ENCODE results near the gene MEGF6.

Gene MEGF6

DNA sequence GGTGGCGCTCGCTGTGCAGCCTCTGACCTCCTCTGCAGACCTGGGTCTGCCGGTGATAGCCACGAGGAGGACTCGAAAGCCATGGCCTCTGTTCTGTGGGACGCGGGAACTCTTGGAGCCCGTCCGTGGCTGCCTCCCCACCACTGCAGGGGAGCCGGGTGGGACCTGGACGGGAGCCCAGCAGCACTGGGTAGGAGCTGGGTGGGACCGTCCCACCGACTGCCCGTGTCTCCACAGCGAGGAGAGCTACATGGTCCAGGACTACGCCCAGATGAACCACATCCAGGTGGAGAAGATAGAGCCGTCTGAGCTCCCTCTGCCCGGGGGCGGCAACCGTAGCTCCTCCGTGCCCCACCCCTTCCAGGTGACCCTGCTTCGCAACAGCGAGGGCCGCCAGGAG lies 133.1 kb downstream of the MEGF6 start:
- DNase-seq: no peak

DNA sequence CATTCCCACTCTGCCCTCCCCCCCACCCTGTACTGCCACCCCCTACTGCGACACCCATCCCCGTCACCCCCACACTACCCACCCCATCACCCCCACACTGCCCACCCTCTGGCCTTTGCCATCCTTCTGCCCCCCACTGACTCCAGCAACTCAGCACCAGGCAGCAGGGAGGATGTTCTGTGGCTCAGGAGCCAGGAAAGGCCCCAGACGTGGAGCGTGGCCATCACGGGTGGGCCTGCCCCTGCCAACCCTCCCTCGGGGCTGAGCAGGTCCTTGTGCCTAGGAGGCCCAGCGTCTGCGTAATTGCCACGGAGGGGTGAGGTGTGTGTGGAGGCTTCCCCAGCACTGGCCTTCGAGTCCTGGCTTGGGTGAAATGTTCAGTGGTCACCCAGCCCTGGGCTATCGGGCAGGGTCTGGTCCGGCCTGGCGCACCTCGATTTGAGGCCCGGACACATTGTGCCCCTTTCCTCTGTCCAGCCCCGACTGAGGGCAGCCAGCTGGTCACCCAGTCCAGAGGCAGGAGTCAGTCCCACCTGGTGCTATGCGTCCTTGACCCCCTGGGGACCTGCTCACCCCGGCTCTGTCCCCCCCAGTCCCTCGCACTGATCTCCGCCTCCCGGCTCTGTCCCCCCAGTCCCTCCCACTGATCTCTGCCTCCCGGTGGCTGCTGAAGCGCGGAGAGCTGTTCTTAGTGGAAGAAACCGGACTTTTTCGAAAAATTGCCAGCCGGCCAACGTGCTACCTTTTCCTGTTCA lies 133.9 kb downstream of the MEGF6 start:
- DNase-seq: no peak

DNA sequence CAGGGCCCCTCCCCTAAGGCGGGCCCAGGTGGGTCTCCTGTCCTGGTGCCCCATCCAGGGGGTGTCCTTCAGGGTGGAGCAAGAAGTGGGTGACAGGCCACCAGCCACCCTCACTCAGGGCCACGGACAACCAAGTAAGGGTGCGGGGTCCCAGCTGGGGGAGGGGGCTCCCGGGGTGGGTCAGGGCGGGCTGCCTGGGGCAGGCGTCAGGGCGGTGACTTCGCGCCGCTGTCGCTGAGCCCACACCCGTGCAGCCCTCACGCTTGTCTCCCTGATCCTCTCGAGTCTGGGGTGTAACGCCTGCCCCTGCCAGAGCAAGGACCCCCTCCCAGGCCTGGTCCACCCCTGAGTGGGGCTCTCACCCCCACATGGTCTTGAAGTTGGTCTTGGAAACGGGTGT lies 134.6 kb downstream of the MEGF6 start:
- no peak for DNase-seq

DNA sequence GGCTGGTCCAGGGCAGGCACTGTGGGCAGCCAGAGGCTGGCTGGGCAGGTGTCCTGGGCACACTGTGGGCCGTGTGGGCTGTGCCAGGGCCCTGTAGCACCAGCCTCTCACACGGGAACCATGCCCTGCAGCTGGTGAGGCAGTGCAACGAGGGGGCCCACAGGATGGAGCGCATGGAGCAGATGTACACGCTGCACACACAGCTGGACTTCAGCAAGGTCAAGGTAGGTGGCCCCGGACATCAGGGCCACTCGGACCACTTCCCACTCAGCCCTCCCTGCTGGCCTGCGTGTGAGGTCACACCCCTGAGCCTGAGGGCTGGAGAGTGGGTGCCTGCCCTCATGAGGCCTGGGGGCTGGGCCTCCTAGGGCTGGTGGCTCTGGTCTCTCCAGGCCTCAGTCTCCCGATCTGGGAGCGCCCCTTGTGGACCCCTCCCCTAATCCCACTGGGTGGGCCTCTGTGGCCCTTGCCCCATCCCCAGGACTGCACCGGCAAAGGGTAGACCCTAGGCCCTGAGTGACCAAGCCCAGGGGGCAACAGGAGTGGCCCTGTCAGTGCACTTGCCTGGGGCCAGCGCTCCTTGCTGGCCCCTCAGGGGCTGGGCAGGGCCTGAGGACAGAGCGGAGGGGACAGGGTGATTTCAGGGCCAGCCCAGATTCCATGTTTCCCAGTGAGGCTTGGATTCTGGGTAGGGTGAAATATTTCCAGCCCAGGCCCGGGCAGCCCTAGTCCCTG lies 135.3 kb downstream of the MEGF6 start:
- DNase-seq: no peak

DNA sequence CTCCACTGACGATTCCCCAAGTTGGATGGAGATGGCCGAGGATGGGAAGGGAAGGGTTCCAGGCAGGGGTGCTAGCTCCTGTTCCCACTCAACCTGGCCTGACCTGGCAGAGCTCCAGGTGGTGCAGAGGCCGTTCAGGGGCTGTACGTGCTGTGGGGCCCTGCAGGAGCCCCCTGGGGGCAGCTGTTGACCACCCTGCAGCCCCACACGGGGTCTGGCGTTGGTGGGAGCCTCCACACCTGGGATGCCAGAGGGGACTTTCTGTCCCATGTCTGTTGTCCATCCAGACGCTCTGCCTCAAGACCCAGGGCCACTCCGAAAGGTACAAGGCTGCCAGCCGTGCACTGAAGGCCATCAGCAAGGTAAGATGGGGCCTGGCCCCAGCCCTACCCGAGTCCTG lies 136.9 kb downstream of the MEGF6 start:
- DNase-seq: no peak

DNA sequence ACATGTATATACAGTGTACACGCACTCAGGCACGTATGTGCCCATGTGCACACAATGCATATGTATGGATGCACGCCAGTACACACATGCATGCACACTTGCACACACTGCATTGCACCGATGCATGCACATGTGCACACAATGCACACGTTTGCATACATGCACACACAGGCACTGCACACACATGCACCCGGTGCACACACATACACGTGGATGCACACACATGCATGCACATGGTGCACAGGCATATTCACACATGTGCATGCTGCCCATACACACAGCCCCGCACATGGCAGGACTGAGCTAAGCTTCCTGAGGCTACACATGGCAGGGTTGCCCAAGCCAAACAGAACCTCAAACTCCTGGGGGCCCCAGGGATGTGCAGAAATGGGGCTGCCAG lies 137.3 kb downstream of the MEGF6 start:
- DNase-seq: no peak

DNA sequence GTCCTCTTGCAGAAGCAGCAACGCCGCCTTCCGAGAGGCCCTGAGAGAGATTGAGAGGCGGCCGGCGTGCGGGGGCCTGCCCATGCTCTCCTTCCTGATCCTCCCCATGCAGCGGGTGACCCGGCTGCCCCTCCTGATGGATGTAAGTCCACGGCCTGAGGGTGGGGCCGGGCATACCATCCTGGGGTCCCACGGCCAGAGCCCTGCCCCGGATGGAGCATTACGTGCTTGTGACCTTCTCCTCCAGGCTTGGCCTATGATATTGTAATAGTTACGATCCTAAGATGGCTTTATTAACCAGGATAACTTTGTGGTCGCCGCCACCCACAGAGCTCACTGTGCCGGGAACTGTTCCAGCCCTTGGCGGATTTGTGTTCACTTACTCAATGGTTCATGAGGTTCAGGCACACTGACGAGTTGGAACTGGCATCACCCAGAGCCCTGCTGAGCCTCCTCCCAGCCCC lies 137.9 kb downstream of the MEGF6 start:
- DNase-seq: no peak

DNA sequence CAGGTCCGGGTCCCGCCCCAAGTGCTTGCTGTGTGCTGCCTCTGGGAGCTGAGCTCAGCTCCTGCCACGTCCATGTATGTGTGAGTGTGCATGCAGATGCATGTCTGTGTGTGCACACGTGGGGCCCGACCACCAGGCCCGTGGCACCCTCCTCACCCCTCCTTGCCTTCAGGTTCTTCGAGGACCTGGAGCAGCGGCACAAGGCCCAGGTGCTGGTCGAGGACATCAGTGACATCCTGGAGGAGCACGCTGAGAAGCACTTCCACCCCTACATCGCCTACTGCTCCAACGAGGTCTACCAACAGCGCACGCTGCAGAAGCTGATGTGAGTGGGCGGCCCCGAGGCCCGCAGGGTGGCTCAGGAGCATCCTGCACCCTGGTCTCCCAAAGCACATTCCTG lies 138.4 kb downstream of the MEGF6 start:
- DNase-seq: no peak

DNA sequence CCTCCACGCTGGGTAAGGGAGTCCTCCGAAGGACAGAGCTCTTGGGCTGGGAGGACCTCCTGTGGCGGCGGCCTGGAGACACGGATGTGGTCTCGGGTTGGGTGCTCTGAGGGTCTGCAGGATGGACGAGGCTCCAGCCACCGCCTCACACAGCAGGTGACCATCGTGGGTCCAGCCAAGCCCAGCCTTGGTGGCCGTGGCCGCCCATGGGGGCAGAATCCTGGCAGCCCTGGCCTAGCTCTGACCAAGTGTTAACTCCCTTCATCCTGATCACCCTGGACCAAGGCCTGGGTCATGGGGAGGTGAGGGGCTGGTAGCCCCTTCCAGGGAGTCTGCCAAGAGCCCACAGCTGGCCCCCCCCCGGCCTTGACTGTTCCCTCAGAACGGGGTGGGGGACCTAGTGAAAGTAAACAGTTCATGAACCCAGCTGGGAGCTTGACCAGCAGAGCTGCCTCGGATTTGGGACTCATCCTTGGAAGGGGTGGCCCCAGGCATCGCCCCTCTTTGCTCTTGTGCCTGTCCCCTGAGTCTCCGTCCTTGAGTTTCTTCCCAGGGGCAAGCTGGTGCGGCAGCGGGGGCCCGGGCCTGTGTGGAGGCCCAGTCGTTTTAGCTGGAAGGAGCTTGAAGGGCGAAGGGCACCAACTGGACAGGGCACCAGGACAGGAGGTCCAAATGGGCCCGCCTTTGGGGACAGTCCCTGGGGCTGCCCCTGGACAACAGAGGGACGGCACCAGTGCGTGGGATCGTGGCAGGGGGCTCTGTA lies 139.0 kb downstream of the MEGF6 start:
- DNase-seq: no peak

DNA sequence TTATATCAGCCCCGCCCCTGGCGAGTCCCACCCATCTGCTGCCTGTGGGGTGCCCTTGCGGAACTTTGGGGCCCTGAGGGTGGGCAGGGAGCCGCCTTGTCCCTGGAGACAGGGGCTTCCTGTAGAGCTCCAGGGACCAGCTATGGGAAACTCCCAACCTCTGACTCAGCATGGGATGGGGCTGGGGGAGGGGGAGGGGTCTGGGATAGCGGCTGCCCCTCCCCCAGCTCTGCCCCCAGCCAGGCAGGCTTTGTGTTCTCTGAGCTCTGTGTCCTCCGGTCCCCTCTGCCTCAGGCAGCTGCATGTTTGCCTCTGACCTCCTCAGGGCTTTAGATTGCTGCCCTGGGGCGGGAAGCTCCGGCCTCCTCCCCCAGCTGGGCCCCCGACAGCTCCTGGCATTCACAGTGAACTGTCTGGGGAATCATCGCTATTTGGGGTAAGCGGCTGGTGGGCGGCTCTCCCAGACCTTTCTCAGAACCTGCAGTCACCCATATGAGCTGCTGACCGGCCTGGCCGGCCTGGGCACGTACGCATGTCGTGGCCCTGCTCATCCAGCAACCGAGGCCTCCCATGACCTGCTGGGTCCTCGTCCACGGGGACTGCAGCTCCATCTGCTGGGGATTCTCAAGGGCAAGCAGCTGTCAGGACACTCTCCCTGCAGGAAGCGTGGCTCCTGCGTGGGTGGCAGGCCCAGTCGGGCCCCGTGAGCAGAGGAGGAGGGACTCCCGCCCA lies 139.8 kb downstream of the MEGF6 start:
- peak; percentile 36 for DNase-seq

DNA sequence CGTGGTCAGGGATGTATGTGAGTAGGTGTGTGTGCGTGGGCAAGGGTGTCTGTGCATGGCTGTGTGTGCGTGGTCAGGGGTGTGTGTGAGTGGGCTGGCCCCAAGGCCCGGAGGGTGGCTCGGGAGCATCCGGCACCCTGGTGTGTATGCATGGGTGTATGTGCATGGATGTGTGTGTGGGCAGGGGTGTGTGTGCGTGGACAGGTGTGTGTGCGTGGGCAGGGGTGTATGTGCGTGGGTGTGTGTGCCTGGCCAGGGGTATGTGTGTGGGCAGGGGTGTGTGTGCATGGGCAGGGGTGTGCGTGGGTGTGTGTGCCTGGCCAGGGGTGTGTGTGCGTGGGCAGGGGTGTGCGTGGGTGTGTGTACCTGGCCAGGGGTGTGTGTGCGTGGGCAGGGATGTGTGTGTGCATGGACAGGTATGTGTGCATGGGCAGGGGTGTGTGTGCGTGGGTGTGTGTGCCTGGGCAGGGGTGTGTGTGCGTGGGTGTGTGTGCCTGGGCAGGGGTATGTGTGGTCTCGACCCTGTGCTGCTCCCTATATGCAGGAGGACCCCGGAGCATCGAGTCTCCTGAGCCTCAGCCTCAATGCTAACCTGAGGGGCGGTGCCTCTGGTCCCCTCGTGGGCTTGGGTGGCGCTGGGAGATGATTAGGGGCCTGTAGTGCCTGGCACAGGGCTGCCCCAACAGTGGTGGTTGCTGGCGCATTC lies 140.5 kb downstream of the MEGF6 start:
- peak; percentile 42 for DNase-seq

DNA sequence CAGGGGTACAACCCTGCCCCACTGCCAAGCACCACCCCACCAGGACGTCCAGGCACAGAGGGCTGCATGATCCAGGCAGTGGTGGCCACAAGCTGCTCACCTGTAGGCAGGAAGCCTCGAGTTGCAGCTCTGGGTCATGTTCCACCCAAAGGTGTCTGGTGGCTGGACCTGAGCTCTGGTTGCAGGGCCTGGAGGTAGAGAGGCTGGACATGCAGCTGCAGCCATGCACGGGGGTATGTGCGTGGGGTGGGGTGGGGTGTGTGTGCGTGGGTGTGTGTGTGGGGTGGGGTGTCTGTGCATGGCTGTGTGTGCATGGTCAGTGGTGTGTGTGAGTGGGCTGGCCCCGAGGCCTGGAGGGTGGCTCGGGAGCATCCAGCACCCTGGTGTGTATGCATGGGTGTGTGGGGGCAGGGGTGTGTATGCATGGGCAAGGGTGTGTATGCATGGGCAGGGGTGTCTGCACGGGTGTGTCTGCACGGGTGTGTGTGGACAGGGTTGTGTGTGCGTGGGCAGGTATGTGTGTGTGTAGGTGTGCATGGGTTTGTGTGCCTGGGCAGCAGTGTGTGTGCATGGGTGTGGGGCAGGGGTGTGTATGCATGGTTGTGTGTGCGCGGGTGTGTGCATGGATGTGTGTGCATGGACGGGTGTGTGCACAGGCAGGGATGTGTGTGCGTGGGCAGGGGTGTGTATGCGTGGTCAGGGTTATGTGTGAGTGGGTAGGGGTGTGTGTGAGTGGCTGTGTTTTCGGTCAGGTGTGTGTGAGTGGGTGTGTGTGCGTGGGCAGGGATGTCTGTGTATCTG lies 141.3 kb downstream of the MEGF6 start:
- no peak for DNase-seq

DNA sequence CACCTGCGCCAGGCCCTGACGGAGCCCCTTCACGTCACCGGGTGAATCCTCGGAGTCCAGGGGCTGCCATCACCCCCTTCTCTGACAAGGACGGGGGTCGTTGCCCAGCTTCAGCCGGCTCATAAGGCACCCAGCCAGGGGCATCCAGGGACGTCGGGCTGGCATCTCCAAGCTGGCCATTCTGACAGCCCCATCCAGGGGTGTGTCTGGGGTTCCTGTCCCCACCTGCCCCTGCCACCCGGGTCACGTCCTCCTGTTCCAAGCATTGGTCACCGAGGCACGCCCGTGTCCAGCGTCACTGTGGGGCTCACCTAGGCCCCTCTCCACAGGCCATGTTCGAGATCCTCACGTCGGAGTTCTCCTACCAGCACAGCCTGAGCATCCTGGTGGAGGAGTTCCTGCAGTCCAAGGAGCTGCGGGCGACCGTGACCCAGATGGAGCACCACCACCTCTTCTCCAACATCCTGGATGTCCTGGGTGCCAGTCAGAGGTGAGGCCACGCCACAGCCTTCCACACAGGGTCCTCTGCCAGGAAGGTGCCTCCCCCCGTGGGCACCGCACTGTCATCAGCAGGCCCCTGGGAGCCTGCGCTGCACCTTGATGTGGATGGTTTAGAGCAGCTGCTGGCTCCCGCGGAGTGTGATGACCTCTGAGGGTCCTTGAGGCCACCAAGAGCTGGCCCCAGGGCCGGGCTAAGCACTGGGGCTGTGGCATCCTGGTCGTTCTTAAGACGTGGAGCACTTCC lies 142.0 kb downstream of the MEGF6 start:
- no peak for DNase-seq

DNA sequence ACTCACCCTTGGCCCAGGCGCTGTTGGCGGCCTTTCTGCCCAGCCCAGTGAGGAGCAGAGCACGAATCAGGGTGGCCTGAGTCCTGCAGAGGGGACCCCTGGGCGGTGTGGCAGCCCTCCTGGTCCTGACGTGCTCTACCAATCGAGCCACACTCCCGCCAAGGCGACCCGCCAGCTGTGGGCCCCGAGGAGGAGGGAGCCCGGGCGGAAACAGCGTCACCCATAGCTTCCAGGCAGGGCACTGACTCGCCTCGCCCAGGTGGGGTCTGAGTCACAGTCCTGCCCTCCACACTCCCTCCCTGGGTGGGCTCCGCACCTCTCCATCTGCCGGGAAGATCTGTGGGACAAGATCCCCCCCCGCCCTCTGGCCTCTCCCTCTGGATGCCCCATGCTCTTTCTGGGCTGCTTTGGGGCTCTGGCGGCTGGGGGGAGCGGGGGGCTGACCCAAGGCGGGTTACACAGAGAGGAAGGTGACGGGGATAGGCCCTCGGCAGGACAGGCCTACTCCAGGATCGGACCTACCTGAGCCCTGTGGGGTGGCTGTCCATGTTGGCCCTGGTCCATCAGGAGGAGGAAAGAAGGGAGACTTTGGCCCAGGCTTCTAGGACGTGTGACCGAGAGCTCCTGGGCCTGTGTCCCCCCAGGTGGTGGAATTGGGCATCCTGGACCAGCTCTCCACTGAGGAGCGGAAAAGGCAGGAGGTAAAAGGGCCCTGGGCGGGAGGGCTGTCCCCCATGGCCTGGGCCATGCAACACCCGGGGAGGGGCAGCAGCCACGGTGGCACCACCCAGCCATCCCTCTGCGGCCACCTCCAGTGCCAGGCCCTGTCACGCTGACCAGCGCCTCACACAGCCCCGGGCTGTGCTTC lies 142.8 kb downstream of the MEGF6 start:
- DNase-seq: no peak

DNA sequence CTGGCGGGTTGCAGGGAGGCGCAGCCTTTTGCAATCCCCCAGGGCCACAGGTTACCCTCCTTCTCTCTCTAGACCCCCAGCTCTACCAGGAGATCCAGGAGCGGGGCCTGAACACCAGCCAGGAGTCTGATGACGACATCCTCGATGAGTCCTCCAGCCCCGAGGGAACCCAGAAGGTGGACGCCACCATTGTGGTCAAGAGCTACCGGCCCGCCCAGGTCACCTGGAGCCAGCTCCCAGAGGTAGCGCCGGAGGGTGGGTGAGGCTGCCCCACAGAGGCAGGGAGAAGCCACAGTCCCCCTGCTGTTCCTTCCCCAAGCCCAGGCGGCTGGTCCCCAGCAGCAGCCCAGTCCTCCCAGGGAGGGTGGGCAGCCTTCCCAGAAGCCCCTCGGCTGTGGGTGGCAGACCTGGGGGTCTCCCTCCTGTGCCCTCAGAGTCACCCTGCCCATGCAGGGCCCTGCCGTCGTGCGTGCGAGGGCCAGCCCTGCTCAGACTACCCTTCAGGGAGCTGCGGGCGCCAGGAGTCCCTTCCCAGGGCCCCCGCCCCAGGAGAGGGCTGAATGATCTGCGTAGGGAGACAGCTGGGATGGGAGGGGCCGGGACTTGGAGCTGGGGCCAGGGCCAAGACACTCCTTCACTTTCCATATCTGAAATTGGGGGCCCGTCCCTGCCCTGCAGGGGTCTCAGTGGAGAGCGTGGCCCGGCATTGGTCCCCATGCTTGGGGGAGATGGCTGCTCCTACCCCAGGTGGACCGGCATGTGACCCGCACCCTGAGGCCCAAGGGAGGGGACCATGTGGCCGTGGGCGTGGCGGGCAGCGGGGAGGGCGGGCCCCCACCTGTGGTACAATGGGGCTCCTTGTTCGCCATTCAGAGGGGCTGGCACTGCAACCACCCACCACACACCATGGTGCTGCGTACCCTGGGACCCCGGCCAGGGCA lies 143.9 kb downstream of the MEGF6 start:
- no peak for DNase-seq

DNA sequence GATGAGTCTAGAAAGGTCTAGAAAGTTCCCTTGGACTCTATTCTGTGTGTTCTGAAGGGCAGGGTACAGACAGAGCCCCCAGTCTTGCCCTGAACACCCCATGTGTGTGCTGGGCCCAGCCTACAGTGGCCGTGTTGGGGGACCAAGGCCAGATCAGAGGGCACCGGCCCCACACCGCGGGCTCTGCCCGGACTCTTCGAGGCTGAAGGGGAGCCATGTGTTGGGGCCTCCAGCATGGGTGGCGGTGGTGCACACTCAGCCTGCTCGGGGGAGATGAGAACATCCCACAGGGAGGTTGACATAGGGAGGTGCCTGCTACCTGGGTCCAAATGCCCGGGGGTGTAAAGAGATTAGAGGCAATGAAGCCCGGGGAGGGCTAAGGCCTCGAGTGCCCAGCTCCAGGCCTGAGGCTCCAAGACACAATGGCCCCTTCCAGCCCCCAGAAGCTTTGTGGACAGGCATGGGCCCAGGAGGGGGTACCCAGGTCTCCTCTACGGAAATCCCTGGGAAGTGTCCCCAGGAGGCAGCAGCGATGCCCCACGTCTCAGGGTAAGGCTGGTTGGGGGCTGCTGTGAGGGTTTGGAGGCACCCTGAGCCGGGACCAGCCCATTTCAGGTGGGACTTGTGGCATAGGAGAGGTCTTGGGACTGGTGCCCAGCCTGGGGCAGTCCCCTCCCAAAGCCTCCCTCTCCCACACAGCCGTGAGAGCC lies 144.8 kb downstream of the MEGF6 start:
- DNase-seq: no peak

DNA sequence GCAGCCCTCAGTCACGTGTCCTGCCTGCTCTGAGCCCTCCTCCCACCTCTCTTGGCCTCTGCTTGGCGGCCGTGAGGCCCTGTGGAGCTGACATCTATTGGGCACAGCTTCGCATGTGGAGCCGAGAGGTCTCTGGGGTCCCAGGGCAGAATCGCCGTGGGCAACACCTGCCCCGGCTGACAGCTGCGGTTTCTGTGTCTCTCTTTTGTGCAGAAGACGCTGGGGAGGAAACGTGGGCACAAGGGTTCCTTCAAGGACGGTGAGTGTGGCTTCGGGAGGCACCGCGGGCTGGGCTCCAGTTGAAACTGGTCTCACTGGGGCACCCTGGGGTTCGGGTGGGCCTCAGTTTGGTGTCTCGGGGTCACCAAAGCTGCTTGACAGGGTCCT lies 145.4 kb downstream of the MEGF6 start:
- DNase-seq: no peak
